Subcutaneous adipose tissue (tissue), 4 donors: ENCODE results near the gene ZNF556. TPM values are rescaled to one million over a fixed set of nuclear protein-coding genes. Genes with fewer than 3 reads are reported as not detected.

Experiments used
- total RNA-seq, 4 donors: library from RNA; depleted of rRNA; stranded (reverse); fragments of >200 nt; gene quantifications; one replicate each; pipeline ENCODE4 v1.1.0, GENCODE V29; 2016
- TF ChIP-seq, protein P1 (sequence below): fragments of 450-650 bp; IDR thresholded peaks from one replicate; pipeline ENCODE4 v1.5.1; 2016; ENCODE audit warnings: low read depth, mild to moderate bottlenecking, control low read depth, antibody characterized with exemption, moderate library complexity

Gene ZNF556
- total RNA-seq, 4 donors from 2014 or later, result not detected

GRCh38 chr19:2827840-2828489, 39.2 kb upstream of the ZNF556 start:
- TF ChIP-seq, protein P1, sequence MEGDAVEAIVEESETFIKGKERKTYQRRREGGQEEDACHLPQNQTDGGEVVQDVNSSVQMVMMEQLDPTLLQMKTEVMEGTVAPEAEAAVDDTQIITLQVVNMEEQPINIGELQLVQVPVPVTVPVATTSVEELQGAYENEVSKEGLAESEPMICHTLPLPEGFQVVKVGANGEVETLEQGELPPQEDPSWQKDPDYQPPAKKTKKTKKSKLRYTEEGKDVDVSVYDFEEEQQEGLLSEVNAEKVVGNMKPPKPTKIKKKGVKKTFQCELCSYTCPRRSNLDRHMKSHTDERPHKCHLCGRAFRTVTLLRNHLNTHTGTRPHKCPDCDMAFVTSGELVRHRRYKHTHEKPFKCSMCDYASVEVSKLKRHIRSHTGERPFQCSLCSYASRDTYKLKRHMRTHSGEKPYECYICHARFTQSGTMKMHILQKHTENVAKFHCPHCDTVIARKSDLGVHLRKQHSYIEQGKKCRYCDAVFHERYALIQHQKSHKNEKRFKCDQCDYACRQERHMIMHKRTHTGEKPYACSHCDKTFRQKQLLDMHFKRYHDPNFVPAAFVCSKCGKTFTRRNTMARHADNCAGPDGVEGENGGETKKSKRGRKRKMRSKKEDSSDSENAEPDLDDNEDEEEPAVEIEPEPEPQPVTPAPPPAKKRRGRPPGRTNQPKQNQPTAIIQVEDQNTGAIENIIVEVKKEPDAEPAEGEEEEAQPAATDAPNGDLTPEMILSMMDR, result no peak

- TF ChIP-seq, protein P1, result no peak
Measured at GRCh38 chr19:2834294-2834871, 32.8 kb upstream of the ZNF556 start.

GRCh38 chr19:2837430-2837829, 29.7 kb upstream of the ZNF556 start:
- TF ChIP-seq, protein P1, result no peak

GRCh38 chr19:2840794-2841791, 26.0 kb upstream of the ZNF556 start, which contains the start of gene ZNF555:
Gene ZNF555 (plus strand): TSS chr19:2841475. CDS start chr19:2841573, 98 bp downstream.
- TF ChIP-seq, protein P1, result no peak

DNA sequence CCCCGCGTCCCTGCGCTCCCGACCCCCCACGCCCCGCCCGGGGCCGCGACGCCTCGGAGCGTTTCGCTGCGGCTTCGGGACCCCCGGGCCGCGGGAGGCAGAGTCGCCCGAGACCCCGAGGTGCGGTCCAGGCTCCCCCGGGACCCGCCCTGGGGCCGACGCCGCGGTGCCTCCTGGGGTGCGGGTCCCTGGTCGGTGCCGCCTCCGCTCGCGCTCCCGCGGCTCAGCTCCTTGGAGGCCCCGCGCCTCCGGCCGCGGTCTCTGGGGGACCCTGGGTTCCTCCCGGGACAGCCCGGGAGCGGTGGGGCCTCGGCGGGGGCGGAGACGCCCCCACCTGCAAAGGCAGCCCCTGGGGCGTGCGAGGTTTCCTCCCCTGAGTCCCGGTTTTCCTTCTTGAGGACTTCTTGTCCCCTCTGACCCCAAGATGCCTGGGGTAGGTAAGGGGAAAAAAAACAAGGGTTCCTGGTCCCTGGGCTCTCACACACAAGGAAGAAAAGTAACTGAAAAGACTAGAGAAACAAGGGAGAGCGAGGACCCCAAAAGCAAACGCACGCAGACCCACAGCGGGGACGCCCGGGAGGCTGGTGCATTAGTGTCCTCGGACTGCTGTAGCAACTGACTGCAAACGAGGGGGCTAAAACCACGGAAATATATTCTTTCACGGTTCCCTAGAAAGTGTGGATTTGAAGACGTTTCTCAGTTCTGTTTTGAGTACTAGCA, 25.1 kb upstream of the ZNF556 start:
- TF ChIP-seq, protein P1, result no peak

GRCh38 chr19:2845107-2845506, 22.0 kb upstream of the ZNF556 start:
- TF ChIP-seq, protein P1, result no peak
